Suprapubic skin (tissue), 3 donors: ENCODE results near the gene NFATC2.

Source experiments
- CTCF ChIP-seq, 2 donors: fragments of 200-600 bp in 1 of 2; fragments of 450-650 bp in 1 of 2; sonication (generic) in 1 of 2; IDR thresholded peaks; one replicate each; pipeline ENCODE4 v1.5.1; 2016 to 2019; ENCODE audit warnings: antibody characterized with exemption in 2 of 2, mild to moderate bottlenecking in 1 of 2, moderate library complexity in 1 of 2
- EP300 ChIP-seq: sonication (generic); formaldehyde crosslinking; IDR thresholded peaks from one replicate; pipeline ENCODE4 v1.6.1; 2017; ENCODE audit warnings: antibody characterized with exemption
- POLR2A ChIP-seq, 2 donors: fragments of 450-650 bp; IDR thresholded peaks; one replicate each; pipeline ENCODE4 v1.6.1; 2017; ENCODE audit warnings: antibody characterized with exemption in 2 of 2, mild to moderate bottlenecking in 2 of 2, moderate library complexity in 2 of 2

GRCh38 chr20:51513545-51513944, 29.0 kb downstream of the NFATC2 start:
- TF ChIP-seq CTCF (IDR thresholded peaks at IDR 0.05) (no peak), EP300 (no peak), POLR2A (IDR thresholded peaks at IDR 0.05) (no peak)
